A673 (cell line): ENCODE results near the gene FGF12.

ENCODE experiments used
- EZH2 ChIP-seq: fragments of 200-600 bp; sonication (generic); IDR thresholded peaks from 2 replicates; pipeline ENCODE4 v1.6.1; 2017; ENCODE audit warnings: borderline replicate concordance, low read depth, mild to moderate bottlenecking, mixed read lengths, antibody characterized with exemption, low read length; ENCODE audit not compliant: poor library complexity, severe bottlenecking
- TF ChIP-seq, protein P1 (sequence below): fragments of 300-800, 200-600 bp; sonication (generic); conservative IDR thresholded peaks from 2 replicates; pipeline ENCODE4 v1.5.1; 2017; ENCODE audit warnings: low read depth, mild to moderate bottlenecking, antibody characterized with exemption, low read length, moderate library complexity, mixed read lengths

DNA sequence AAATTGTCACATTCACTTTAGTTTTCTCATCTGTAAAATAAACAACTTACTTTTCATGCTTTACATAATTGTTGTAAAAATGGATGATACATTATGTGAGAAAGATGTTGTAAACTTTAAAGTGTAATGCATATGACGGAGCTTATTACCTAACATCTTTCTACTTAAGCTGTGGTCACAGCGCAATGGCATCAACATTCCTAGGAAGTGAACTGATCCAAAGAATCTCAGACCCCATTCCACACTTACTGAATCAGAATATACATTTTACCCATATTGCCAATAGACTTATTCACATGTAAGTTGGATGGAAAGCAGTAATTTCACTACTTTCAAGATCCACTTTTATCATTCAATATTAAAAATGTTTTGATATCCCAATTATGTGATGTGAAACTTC lies 497.5 kb downstream of the FGF12 start:
- TF ChIP-seq, protein P1, sequence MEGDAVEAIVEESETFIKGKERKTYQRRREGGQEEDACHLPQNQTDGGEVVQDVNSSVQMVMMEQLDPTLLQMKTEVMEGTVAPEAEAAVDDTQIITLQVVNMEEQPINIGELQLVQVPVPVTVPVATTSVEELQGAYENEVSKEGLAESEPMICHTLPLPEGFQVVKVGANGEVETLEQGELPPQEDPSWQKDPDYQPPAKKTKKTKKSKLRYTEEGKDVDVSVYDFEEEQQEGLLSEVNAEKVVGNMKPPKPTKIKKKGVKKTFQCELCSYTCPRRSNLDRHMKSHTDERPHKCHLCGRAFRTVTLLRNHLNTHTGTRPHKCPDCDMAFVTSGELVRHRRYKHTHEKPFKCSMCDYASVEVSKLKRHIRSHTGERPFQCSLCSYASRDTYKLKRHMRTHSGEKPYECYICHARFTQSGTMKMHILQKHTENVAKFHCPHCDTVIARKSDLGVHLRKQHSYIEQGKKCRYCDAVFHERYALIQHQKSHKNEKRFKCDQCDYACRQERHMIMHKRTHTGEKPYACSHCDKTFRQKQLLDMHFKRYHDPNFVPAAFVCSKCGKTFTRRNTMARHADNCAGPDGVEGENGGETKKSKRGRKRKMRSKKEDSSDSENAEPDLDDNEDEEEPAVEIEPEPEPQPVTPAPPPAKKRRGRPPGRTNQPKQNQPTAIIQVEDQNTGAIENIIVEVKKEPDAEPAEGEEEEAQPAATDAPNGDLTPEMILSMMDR = no peak
- TF ChIP-seq EZH2 = no peak
